Peyer's patch (tissue), 4 donors: Measurements from ENCODE around the gene PLK2. TPM values are rescaled to one million over a fixed set of nuclear protein-coding genes. Genes with fewer than 3 reads are reported as not detected.

Experiments
- DNase-seq, 3 donors: peaks; one replicate each; pipeline ENCODE4 v3.0.0-alpha.2; 2017 to 2019
- H3K27ac ChIP-seq, 4 donors: fragments of 200-600 bp; sonication (generic); one replicate each; pipeline ENCODE4 v1.5.1; 2016 to 2019
- H3K27me3 ChIP-seq, 2 donors: fragments of 200-600 bp; sonication (generic); one replicate each; pipeline ENCODE4 v1.5.1; 2019
- H3K36me3 ChIP-seq, 3 donors: fragments of 200-600 bp; sonication (generic); one replicate each; pipeline ENCODE4 v1.5.1; 2016 to 2019
- H3K4me1 ChIP-seq, 4 donors: fragments of 200-600 bp; sonication (generic); one replicate each; pipeline ENCODE4 v1.5.1; 2016 to 2019
- H3K4me3 ChIP-seq, 4 donors: fragments of 200-600 bp; sonication (generic); 1 replicate in 3 of 4; 2 replicates in 1 of 4; pipeline ENCODE4 v1.5.1; 2016 to 2019; ENCODE audit warnings: mild to moderate bottlenecking in 1 of 4
- H3K9me3 ChIP-seq, 4 donors: fragments of 200-600 bp; sonication (generic); one replicate each; pipeline ENCODE4 v1.5.1; 2016 to 2019; ENCODE audit warnings: mild to moderate bottlenecking in 1 of 4
- CTCF ChIP-seq, 6 experiments: fragments of 450-650 bp in 4 of 6; fragments of 200-600 bp in 2 of 6; sonication (generic) in 1 of 6; IDR thresholded peaks; one replicate each; pipeline ENCODE4 v1.5.1; 2017 to 2019; ENCODE audit warnings: antibody characterized with exemption in 6 of 6, mild to moderate bottlenecking in 3 of 6, moderate library complexity in 1 of 6
- POLR2A ChIP-seq, 2 donors: fragments of 450-650 bp; IDR thresholded peaks; one replicate each; pipeline ENCODE4 v1.5.1; 2017; ENCODE audit warnings: antibody characterized with exemption in 2 of 2, mild to moderate bottlenecking in 2 of 2, moderate library complexity in 2 of 2
- total RNA-seq, 4 donors: library from RNA; depleted of rRNA; stranded (reverse); fragments of >200 nt; gene quantifications; one replicate each; pipeline ENCODE4 v1.1.0, GENCODE V29; 2016

PLK2 gene
- total RNA-seq, 4 donors from 2014 or later = 31.6 to 61.1 (median 43.6) TPM

- no peaks in the 10 kb centered on the region for H3K27me3 ChIP-seq
- no peaks in the 10 kb centered on the region for H3K36me3 ChIP-seq
- H3K27ac ChIP-seq = no peak overlapping the region
- no peak for DNase-seq
- no peaks in the 10 kb centered on the region for H3K9me3 ChIP-seq
- TF ChIP-seq CTCF (IDR thresholded peaks at IDR 0.05) (no peak), POLR2A (IDR thresholded peaks at IDR 0.05) (no peak)
- no peak overlapping the region for H3K4me3 ChIP-seq
- H3K4me1 ChIP-seq = no peaks in the 10 kb centered on the region
These were observed 54.7 kb downstream of the PLK2 start for GRCh38 chr5:58405175-58405574.

- no peaks in the 10 kb centered on the region for H3K36me3 ChIP-seq
- no peak for DNase-seq
- H3K4me3 ChIP-seq = no peak overlapping the region
- TF ChIP-seq CTCF (IDR thresholded peaks at IDR 0.05) (no peak), POLR2A (IDR thresholded peaks at IDR 0.05) (no peak)
- no peaks in the 10 kb centered on the region for H3K4me1 ChIP-seq
- no peak overlapping the region for H3K27ac ChIP-seq
- H3K27me3 ChIP-seq = no peaks in the 10 kb centered on the region
- no peaks in the 10 kb centered on the region for H3K9me3 ChIP-seq
These were observed 55.2 kb downstream of the PLK2 start for GRCh38 chr5:58404734-58405133.

Other genes starting within 250 kb of the PLK2 start
- gene GAPT, start 31.3 kb upstream of the PLK2 start, total RNA-seq = 10 to 100 TPM in 1 of 4 donors, under 1 TPM in 2, not detected in 1; 0.57 to 18.2 (median 0.67) TPM
- 1 to 10 TPM in 3 of 4 donors, not detected in 1; 1.1 to 2.7 (median 1.2) TPM for gene RAB3C, start 123.0 kb upstream of the PLK2 start, total RNA-seq